IMR-90 (cell line): ENCODE measurements around the gene GRID1. TPM values are rescaled to one million over a fixed set of nuclear protein-coding genes. Genes with fewer than 3 reads are reported as not detected.

Source experiments
- ATAC-seq: fragments of 200-7000 bp; cut with Tn5 transposase; 2 replicates; pipeline ENCODE4 v1.9.1; 2020; ENCODE audit warnings: low read depth, mild to moderate bottlenecking, moderate library complexity
- BruUV-seq: library from RNA; stranded (reverse); fragments of 400-500 nt; replicated peaks from 2 replicates; lab custom pipeline; 2021; lab: Mats Ljungman, UMichigan
- CTCF ChIA-PET: fragments of 300-600 bp; formaldehyde crosslinking; extraction: SDS; loops from one replicate; lab custom pipeline; 2021; ENCODE audit warnings: antibody characterized with exemption; lab: Yijun Ruan, JAX
- POLR2A ChIA-PET: fragments of 300-600 bp; sonication (Branson Sonifier 250); formaldehyde crosslinking; loops from one replicate; lab custom pipeline; 2022; ENCODE audit warnings: antibody characterized with exemption; ENCODE audit not compliant: unreplicated experiment; lab: Charles Lee
- DNase-seq: peaks from one replicate; pipeline ENCODE4 v3.0.0; 2013
- H2AFZ ChIP-seq: replicated peaks from 2 replicates; pipeline ENCODE3; 2013; ENCODE audit warnings: low read length, mild to moderate bottlenecking; ENCODE audit not compliant: poor library complexity
- H2AK5ac ChIP-seq: 2 replicates; pipeline ENCODE4 v1.6.1; 2013; ENCODE audit warnings: low read depth, low read length, inconsistent platforms
- H2AK9ac ChIP-seq: replicated peaks from 2 replicates; pipeline ENCODE3; 2013; ENCODE audit warnings: mild to moderate bottlenecking, low read depth, low read length, moderate library complexity; ENCODE audit not compliant: poor library complexity
- H2BK120ac ChIP-seq: 2 replicates; pipeline ENCODE4 v1.6.1; 2013; ENCODE audit warnings: low read depth, low read length, inconsistent platforms
- H2BK15ac ChIP-seq: 3 replicates; pipeline ENCODE4 v1.6.1; 2013; ENCODE audit warnings: low read depth, low read length, inconsistent platforms
- H2BK20ac ChIP-seq: 2 replicates; pipeline ENCODE4 v1.6.1; 2013; ENCODE audit warnings: low read depth, mild to moderate bottlenecking, inconsistent platforms, low read length, moderate library complexity
- H2BK5ac ChIP-seq: 2 replicates; pipeline ENCODE4 v1.6.1; 2013; ENCODE audit warnings: mild to moderate bottlenecking, low read depth, low read length, inconsistent platforms; ENCODE audit not compliant: poor library complexity, severe bottlenecking
- H3K14ac ChIP-seq: replicated peaks from 2 replicates; pipeline ENCODE4 v1.6.1; 2013; ENCODE audit warnings: low read depth, low read length, inconsistent platforms
- H3K18ac ChIP-seq: 2 replicates; pipeline ENCODE4 v1.6.1; 2013; ENCODE audit warnings: low read depth, low read length, control low read depth
- H3K23ac ChIP-seq: 2 replicates; pipeline ENCODE4 v1.6.1; 2013; ENCODE audit warnings: low read depth, low read length, inconsistent platforms
- H3K27ac ChIP-seq: 2 replicates; pipeline ENCODE4 v1.5.1; 2013; ENCODE audit warnings: mild to moderate bottlenecking, control low read depth, low read length; ENCODE audit not compliant: insufficient read depth
- H3K27me3 ChIP-seq: 2 replicates; pipeline ENCODE4 v1.6.1; 2013; ENCODE audit warnings: low read length; ENCODE audit not compliant: control insufficient read depth, insufficient read depth
- H3K36me3 ChIP-seq: 2 replicates; pipeline ENCODE4 v1.6.1; 2013; ENCODE audit warnings: low read length, mixed read lengths; ENCODE audit not compliant: control insufficient read depth, insufficient read depth
- H3K4ac ChIP-seq: 2 replicates; pipeline ENCODE4 v1.6.1; 2013; ENCODE audit warnings: low read depth, low read length, inconsistent platforms
- H3K4me1 ChIP-seq: 2 replicates; pipeline ENCODE4 v1.6.1; 2013; ENCODE audit warnings: low read length, mixed read lengths; ENCODE audit not compliant: control insufficient read depth, insufficient read depth
- H3K4me2 ChIP-seq: 2 replicates; pipeline ENCODE4 v1.6.1; 2013; ENCODE audit warnings: low read depth, mild to moderate bottlenecking, control low read depth, low read length, moderate library complexity
- H3K4me3 ChIP-seq: 2 replicates; pipeline ENCODE4 v1.5.1; 2013; ENCODE audit warnings: low read depth, mild to moderate bottlenecking, control low read depth, low read length, moderate library complexity; ENCODE audit not compliant: insufficient read depth
- H3K56ac ChIP-seq: 2 replicates; pipeline ENCODE4 v1.6.1; 2013; ENCODE audit warnings: low read length, inconsistent platforms; ENCODE audit not compliant: insufficient read depth; ENCODE audit errors: extremely low read depth
- H3K79me1 ChIP-seq, 2 experiments: 2 replicates each; pipeline ENCODE4 v1.6.1; 2013; ENCODE audit warnings: low read length in 2 of 2, inconsistent platforms in 1 of 2, low read depth in 1 of 2
- H3K9ac ChIP-seq: 2 replicates; pipeline ENCODE4 v1.6.1; 2013; ENCODE audit warnings: low read depth, low read length, control low read depth
- H3K9me1 ChIP-seq: 2 replicates; pipeline ENCODE4 v1.6.1; 2013; ENCODE audit warnings: low read length, inconsistent platforms; ENCODE audit not compliant: insufficient read depth
- H3K9me3 ChIP-seq: 2 replicates; pipeline ENCODE4 v1.6.1; 2013; ENCODE audit warnings: low read length; ENCODE audit not compliant: control insufficient read depth, insufficient read depth
- H4K20me1 ChIP-seq: 2 replicates; pipeline ENCODE4 v1.6.1; 2013; ENCODE audit warnings: low read length, inconsistent platforms; ENCODE audit not compliant: insufficient read depth
- H4K5ac ChIP-seq: 2 replicates; pipeline ENCODE4 v1.6.1; 2013; ENCODE audit warnings: mild to moderate bottlenecking, low read depth, low read length, control low read depth
- H4K8ac ChIP-seq, 2 experiments: 2 replicates each; pipeline ENCODE4 v1.6.1; 2013; ENCODE audit warnings: low read depth in 2 of 2, low read length in 2 of 2, control low read depth in 1 of 2, inconsistent platforms in 1 of 2
- H4K91ac ChIP-seq: 2 replicates; pipeline ENCODE4 v1.6.1; 2013; ENCODE audit warnings: low read depth, low read length, inconsistent platforms; ENCODE audit not compliant: insufficient read depth
- BHLHE40 ChIP-seq: fragments of 150-350 bp; IDR thresholded peaks from 2 replicates; pipeline ENCODE4 v1.6.1; 2016; ENCODE audit warnings: mild to moderate bottlenecking, low read depth, low read length
- CEBPB ChIP-seq: IDR thresholded peaks from 2 replicates; pipeline ENCODE4 v1.6.1; 2012; ENCODE audit warnings: low read depth, low read length, improper control_type of control experiment
- CHD1 ChIP-seq: IDR thresholded peaks from 2 replicates; pipeline ENCODE4 v1.6.1; 2012; ENCODE audit warnings: low read depth, low read length, improper control_type of control experiment
- CTCF ChIP-seq: conservative IDR thresholded peaks from 2 replicates; pipeline ENCODE4 v1.5.1; 2012; ENCODE audit warnings: mild to moderate bottlenecking, low read depth, low read length, improper control_type of control experiment
- FOS ChIP-seq: fragments of 150-350 bp; IDR thresholded peaks from 2 replicates; pipeline ENCODE4 v1.6.1; 2016; ENCODE audit warnings: low read depth, low read length
- MAFK ChIP-seq: IDR thresholded peaks from 2 replicates; pipeline ENCODE4 v1.6.1; 2012; ENCODE audit warnings: low read depth, low read length, improper control_type of control experiment
- MAZ ChIP-seq: IDR thresholded peaks from 2 replicates; pipeline ENCODE4 v1.6.1; 2012; ENCODE audit warnings: low read depth, mild to moderate bottlenecking, low read length, improper control_type of control experiment, moderate library complexity, borderline replicate concordance
- MXI1 ChIP-seq: IDR thresholded peaks from 2 replicates; pipeline ENCODE4 v1.6.1; 2012; ENCODE audit warnings: low read depth, mild to moderate bottlenecking, low read length, moderate library complexity, borderline replicate concordance
- NFE2L2 ChIP-seq: fragments of 150-350 bp; IDR thresholded peaks from 2 replicates; pipeline ENCODE4 v1.6.1; 2016; ENCODE audit warnings: low read depth, mild to moderate bottlenecking, low read length
- POLR2A ChIP-seq: IDR thresholded peaks from 2 replicates; pipeline ENCODE4 v1.6.1; 2012; ENCODE audit warnings: mild to moderate bottlenecking, low read depth, low read length
- RAD21 ChIP-seq: IDR thresholded peaks from 2 replicates; pipeline ENCODE4 v1.6.1; 2012; ENCODE audit warnings: low read length, improper control_type of control experiment
- RCOR1 ChIP-seq: IDR thresholded peaks from 2 replicates; pipeline ENCODE4 v1.6.1; 2012; ENCODE audit warnings: mild to moderate bottlenecking, low read length, improper control_type of control experiment; ENCODE audit not compliant: insufficient replicate concordance
- RFX5 ChIP-seq: IDR thresholded peaks from 2 replicates; pipeline ENCODE4 v1.8.0; 2012; ENCODE audit warnings: low read depth, mild to moderate bottlenecking, low read length, moderate library complexity
- SMC3 ChIP-seq: fragments of 150-350 bp; IDR thresholded peaks from 2 replicates; pipeline ENCODE4 v1.6.1; 2016; ENCODE audit warnings: low read depth, mild to moderate bottlenecking, antibody characterized with exemption, low read length, moderate library complexity
- WGBS, 2 experiments: methylation state at CpG; one replicate each; pipeline versions ENCODE4 v1.1.5 to v1.1.7; 2013; ENCODE audit warnings: missing lambda C conversion rate in 2 of 2; ENCODE audit not compliant: insufficient read length in 1 of 2; ENCODE audit errors: extremely low coverage in 2 of 2; 5-methylcytosine and 5-hydroxymethylcytosine counted together
- dilution Hi-C: fragments of 300-500 bp; cut with HindIII; formaldehyde crosslinking; loops from one replicate; pipeline ENCODE4 v1.14.3; 2018; ENCODE audit warnings: low sequenced_read_pairs; ENCODE audit not compliant: unreplicated experiment
- in situ Hi-C: fragments of 300-500 bp; cut with MboI; formaldehyde crosslinking; loops from 3 replicates; pipeline ENCODE4 v1.14.3; 2019; ENCODE audit warnings: low sequenced_read_pairs, inconsistent platforms, mixed read lengths
- intact Hi-C: fragments of 100-400 bp; cut with micrococcal nuclease; formaldehyde crosslinking; loops from 2 replicates; pipeline ENCODE4 v1.10.0; 2022
- polyA plus RNA-seq, 3 experiments: library from polyadenylated mRNA; depleted of rRNA; stranded (reverse); fragments of >200 nt; gene quantifications; 2 replicates each; pipeline ENCODE4 v1.2.3, GENCODE V29; 2012; ENCODE audit warnings: low replicate concordance in 1 of 3
- total RNA-seq: library from RNA; depleted of rRNA; stranded (reverse); fragments of >200 nt; gene quantifications from 2 replicates; pipeline ENCODE4 v1.2.3, GENCODE V29; 2012
- TF ChIP-seq, protein P1 (sequence below): fragments of 150-350 bp; IDR thresholded peaks from 2 replicates; pipeline ENCODE4 v1.6.1; 2016; ENCODE audit warnings: low read depth, mild to moderate bottlenecking, low read length, moderate library complexity, borderline replicate concordance
- TF ChIP-seq, protein P2 (sequence below): fragments of 150-350 bp; IDR thresholded peaks from 2 replicates; pipeline ENCODE4 v1.6.1; 2017; ENCODE audit warnings: mild to moderate bottlenecking, antibody characterized with exemption, low read length, low read depth

Gene GRID1
- total and polyA plus RNA-seq, 2 of the 4 experiments (the other 2 are of a cell fraction), result not detected

DNA sequence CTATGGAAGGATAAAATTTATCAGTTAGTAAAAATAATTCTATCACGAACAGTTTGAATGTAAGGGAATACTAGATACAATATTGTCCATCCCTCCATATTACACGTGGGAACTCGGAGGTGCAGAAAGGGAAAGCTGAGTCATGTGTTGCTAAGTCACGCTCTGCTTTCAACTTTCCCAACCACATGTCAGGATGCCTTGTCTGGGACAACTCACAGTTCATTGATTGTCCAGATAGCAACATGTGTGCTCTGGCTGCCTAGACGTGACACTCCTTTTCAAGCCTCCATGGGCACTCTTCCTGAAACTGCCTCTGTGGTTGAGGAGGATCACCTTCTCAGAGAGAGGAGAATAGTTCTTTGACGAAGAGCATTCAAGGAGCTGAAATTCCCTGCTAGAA, 808.1 kb downstream of the GRID1 start:
- no peak overlapping the region for H2AK9ac ChIP-seq
- H2BK120ac ChIP-seq, result no peak overlapping the region
- TF ChIP-seq CHD1, result no peak
- no peak for TF ChIP-seq CTCF
- TF ChIP-seq MAZ, result no peak
- TF ChIP-seq MXI1, result no peak
- TF ChIP-seq NFE2L2, result no peak
- no peak for TF ChIP-seq SMC3
- TF ChIP-seq, protein P1, sequence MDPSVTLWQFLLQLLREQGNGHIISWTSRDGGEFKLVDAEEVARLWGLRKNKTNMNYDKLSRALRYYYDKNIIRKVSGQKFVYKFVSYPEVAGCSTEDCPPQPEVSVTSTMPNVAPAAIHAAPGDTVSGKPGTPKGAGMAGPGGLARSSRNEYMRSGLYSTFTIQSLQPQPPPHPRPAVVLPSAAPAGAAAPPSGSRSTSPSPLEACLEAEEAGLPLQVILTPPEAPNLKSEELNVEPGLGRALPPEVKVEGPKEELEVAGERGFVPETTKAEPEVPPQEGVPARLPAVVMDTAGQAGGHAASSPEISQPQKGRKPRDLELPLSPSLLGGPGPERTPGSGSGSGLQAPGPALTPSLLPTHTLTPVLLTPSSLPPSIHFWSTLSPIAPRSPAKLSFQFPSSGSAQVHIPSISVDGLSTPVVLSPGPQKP, result no peak
- no peak for TF ChIP-seq RFX5
- TF ChIP-seq, protein P2, sequence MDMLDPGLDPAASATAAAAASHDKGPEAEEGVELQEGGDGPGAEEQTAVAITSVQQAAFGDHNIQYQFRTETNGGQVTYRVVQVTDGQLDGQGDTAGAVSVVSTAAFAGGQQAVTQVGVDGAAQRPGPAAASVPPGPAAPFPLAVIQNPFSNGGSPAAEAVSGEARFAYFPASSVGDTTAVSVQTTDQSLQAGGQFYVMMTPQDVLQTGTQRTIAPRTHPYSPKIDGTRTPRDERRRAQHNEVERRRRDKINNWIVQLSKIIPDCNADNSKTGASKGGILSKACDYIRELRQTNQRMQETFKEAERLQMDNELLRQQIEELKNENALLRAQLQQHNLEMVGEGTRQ, result no peak
- TF ChIP-seq CEBPB, result no peak
- TF ChIP-seq FOS, result no peak
- TF ChIP-seq RCOR1, result no peak
- no peak for TF ChIP-seq RAD21
- no peak for TF ChIP-seq BHLHE40
- no peak for TF ChIP-seq MAFK
- TF ChIP-seq POLR2A, result no peak
- H3K14ac ChIP-seq, result no peak overlapping the region
- intact Hi-C loops (no loop called here), in situ Hi-C loops (no loop called here), dilution Hi-C loops (no loop called here)
- no peak overlapping the region for H3K27ac ChIP-seq
- ChIA-PET CTCF (no interaction called here), POLR2A (no interaction called here)
- DNase-seq (no peak), ATAC-seq (no peak)
- no peaks in the 10 kb centered on the region for H3K27me3 ChIP-seq
- no peak overlapping the region for H2BK20ac ChIP-seq
- 0 out of 2 replicates have a peak, but pooled peaks cover 3% of the 10 kb centered on the region for H3K9me3 ChIP-seq
- no peak overlapping the region for H4K8ac ChIP-seq
- BruUV-seq, result no TSS peak
- no peak overlapping the region for H4K91ac ChIP-seq
- no peak overlapping the region for H3K9ac ChIP-seq
- H2BK15ac ChIP-seq, result no peak overlapping the region
- no peaks in the 10 kb centered on the region for H3K36me3 ChIP-seq
- no peak overlapping the region for H3K18ac ChIP-seq
- H3K56ac ChIP-seq, result no peak overlapping the region
- H3K4me2 ChIP-seq, result no peak overlapping the region
- H2AFZ ChIP-seq, result no peak overlapping the region
- H4K5ac ChIP-seq, result no peak overlapping the region
- no peak overlapping the region for H2BK5ac ChIP-seq
- H4K20me1 ChIP-seq, result no peaks in the 10 kb centered on the region
- no peaks in the 10 kb centered on the region for H3K4me1 ChIP-seq
- no CpG with 5 or more reads among the region's 6 CpGs for WGBS, 2 experiments
- no peak overlapping the region for H2AK5ac ChIP-seq
- no peaks in the 10 kb centered on the region for H3K9me1 ChIP-seq
- H3K23ac ChIP-seq, result no peak overlapping the region
- H3K4me3 ChIP-seq, result no peak overlapping the region
- no peak overlapping the region for H3K4ac ChIP-seq
- no peaks in the 10 kb centered on the region for H3K79me1 ChIP-seq
